ENCODE results near the gene ADAM23. TPM values are rescaled to one million over a fixed set of nuclear protein-coding genes. Genes with fewer than 3 reads are reported as not detected.
"Not testable (repeated sequence)": the region's sequence is repeated elsewhere in the genome, so short reads cannot be mapped to it uniquely, and the experiment has no call there.

ADAM23 gene
- total and polyA plus RNA-seq, 2 experiments from 2014 or later = 11.8 to 15.9 TPM

DNA sequence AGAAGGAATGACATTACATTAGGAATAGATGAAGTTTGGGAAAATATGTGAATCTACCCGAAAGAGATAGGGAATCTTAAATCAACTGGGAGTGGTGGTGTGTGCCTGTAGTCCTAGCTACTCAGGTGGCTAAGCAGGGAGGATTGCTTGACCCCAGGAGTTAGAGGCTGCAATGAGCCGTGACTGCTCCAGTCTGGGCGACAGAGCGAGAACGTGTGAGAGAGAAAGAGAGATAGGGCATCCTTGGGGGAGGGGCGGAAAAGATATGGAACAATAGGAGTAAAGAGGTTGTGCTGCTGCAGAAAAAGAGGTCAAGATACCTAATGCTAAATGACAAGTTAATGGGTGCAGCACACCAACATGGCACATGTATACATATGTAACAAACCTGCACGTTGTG, 47.1 kb upstream of the ADAM23 start (continued):
- TF ChIP-seq, protein P1, sequence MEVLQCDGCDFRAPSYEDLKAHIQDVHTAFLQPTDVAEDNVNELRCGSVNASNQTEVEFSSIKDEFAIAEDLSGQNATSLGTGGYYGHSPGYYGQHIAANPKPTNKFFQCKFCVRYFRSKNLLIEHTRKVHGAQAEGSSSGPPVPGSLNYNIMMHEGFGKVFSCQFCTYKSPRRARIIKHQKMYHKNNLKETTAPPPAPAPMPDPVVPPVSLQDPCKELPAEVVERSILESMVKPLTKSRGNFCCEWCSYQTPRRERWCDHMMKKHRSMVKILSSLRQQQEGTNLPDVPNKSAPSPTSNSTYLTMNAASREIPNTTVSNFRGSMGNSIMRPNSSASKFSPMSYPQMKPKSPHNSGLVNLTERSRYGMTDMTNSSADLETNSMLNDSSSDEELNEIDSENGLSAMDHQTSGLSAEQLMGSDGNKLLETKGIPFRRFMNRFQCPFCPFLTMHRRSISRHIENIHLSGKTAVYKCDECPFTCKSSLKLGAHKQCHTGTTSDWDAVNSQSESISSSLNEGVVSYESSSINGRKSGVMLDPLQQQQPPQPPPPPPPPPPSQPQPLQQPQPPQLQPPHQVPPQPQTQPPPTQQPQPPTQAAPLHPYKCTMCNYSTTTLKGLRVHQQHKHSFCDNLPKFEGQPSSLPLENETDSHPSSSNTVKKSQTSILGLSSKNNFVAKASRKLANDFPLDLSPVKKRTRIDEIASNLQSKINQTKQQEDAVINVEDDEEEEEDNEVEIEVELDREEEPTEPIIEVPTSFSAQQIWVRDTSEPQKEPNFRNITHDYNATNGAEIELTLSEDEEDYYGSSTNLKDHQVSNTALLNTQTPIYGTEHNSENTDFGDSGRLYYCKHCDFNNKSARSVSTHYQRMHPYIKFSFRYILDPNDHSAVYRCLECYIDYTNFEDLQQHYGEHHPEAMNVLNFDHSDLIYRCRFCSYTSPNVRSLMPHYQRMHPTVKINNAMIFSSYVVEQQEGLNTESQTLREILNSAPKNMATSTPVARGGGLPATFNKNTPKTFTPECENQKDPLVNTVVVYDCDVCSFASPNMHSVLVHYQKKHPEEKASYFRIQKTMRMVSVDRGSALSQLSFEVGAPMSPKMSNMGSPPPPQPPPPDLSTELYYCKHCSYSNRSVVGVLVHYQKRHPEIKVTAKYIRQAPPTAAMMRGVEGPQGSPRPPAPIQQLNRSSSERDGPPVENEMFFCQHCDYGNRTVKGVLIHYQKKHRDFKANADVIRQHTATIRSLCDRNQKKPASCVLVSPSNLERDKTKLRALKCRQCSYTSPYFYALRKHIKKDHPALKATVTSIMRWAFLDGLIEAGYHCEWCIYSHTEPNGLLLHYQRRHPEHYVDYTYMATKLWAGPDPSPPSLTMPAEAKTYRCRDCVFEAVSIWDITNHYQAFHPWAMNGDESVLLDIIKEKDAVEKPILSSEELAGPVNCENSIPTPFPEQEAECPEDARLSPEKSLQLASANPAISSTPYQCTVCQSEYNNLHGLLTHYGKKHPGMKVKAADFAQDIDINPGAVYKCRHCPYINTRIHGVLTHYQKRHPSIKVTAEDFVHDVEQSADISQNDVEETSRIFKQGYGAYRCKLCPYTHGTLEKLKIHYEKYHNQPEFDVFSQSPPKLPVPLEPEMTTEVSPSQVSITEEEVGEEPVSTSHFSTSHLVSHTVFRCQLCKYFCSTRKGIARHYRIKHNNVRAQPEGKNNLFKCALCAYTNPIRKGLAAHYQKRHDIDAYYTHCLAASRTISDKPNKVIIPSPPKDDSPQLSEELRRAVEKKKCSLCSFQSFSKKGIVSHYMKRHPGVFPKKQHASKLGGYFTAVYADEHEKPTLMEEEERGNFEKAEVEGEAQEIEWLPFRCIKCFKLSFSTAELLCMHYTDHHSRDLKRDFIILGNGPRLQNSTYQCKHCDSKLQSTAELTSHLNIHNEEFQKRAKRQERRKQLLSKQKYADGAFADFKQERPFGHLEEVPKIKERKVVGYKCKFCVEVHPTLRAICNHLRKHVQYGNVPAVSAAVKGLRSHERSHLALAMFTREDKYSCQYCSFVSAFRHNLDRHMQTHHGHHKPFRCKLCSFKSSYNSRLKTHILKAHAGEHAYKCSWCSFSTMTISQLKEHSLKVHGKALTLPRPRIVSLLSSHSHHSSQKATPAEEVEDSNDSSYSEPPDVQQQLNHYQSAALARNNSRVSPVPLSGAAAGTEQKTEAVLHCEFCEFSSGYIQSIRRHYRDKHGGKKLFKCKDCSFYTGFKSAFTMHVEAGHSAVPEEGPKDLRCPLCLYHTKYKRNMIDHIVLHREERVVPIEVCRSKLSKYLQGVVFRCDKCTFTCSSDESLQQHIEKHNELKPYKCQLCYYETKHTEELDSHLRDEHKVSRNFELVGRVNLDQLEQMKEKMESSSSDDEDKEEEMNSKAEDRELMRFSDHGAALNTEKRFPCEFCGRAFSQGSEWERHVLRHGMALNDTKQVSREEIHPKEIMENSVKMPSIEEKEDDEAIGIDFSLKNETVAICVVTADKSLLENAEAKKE (CRISPR knock-in tag; IDR thresholded peaks at IDR 0.05) = no peak
- TF ChIP-seq ZNF114 (CRISPR knock-in tag; IDR thresholded peaks at IDR 0.05) (no peak), POLR2AphosphoS5 (IDR thresholded peaks at IDR 0.05; ENCODE audit: low read depth) (no peak), NANOG (IDR thresholded peaks at IDR 0.05; ENCODE audit: borderline replicate concordance) (no peak), EZH2phosphoT487 (IDR thresholded peaks at IDR 0.05; ENCODE audit: unreplicated experiment) (no peak), JUNB (IDR thresholded peaks at IDR 0.05; ENCODE audit: unreplicated experiment) (no peak), CREB1 (CRISPR knock-in tag; IDR thresholded peaks at IDR 0.05; ENCODE audit: low read depth) (no peak), STAT1 (IDR thresholded peaks at IDR 0.05; ENCODE audit: unreplicated experiment) (no peak)
- TF ChIP-seq, protein P2, sequence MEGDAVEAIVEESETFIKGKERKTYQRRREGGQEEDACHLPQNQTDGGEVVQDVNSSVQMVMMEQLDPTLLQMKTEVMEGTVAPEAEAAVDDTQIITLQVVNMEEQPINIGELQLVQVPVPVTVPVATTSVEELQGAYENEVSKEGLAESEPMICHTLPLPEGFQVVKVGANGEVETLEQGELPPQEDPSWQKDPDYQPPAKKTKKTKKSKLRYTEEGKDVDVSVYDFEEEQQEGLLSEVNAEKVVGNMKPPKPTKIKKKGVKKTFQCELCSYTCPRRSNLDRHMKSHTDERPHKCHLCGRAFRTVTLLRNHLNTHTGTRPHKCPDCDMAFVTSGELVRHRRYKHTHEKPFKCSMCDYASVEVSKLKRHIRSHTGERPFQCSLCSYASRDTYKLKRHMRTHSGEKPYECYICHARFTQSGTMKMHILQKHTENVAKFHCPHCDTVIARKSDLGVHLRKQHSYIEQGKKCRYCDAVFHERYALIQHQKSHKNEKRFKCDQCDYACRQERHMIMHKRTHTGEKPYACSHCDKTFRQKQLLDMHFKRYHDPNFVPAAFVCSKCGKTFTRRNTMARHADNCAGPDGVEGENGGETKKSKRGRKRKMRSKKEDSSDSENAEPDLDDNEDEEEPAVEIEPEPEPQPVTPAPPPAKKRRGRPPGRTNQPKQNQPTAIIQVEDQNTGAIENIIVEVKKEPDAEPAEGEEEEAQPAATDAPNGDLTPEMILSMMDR (conservative IDR thresholded peaks at IDR 0.05; ENCODE audit: low read depth in 2 of 2) = no peak
- TF ChIP-seq, protein P3, sequence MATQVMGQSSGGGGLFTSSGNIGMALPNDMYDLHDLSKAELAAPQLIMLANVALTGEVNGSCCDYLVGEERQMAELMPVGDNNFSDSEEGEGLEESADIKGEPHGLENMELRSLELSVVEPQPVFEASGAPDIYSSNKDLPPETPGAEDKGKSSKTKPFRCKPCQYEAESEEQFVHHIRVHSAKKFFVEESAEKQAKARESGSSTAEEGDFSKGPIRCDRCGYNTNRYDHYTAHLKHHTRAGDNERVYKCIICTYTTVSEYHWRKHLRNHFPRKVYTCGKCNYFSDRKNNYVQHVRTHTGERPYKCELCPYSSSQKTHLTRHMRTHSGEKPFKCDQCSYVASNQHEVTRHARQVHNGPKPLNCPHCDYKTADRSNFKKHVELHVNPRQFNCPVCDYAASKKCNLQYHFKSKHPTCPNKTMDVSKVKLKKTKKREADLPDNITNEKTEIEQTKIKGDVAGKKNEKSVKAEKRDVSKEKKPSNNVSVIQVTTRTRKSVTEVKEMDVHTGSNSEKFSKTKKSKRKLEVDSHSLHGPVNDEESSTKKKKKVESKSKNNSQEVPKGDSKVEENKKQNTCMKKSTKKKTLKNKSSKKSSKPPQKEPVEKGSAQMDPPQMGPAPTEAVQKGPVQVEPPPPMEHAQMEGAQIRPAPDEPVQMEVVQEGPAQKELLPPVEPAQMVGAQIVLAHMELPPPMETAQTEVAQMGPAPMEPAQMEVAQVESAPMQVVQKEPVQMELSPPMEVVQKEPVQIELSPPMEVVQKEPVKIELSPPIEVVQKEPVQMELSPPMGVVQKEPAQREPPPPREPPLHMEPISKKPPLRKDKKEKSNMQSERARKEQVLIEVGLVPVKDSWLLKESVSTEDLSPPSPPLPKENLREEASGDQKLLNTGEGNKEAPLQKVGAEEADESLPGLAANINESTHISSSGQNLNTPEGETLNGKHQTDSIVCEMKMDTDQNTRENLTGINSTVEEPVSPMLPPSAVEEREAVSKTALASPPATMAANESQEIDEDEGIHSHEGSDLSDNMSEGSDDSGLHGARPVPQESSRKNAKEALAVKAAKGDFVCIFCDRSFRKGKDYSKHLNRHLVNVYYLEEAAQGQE (IDR thresholded peaks at IDR 0.05; ENCODE audit: unreplicated experiment) = no peak

DNA sequence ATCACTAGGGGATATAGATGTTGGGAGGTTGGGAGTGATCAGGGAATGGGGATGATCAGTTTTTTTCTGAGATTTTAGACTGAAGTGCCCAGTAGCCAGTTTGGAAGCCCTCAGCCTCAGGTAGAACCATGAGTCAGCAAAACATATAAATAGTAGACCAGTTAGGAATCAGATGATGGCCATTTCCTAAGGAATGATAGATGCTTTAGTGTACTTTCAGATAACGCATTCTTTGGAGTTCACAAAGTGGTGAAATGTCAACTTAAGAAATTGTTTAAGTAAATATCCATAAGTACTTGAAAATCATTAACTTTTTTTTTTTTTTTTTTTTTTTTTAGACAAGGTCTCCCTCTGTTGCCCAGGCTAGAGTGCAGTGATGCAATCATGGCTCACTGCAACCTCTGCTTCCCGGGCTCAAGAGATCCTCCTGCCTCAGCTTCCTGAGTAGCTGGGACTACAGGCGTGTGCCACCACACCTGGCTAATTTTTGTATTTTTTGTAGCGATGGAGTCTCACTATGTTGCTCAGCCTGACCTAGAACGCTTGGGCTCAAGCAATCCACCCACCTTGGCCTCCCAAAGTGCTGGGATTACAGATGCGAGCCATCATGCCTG, 40.3 kb upstream of the ADAM23 start:
- H3K4me1 Mint-ChIP-seq; H3K79me2 ChIP-seq (replicated peaks; ENCODE audit: insufficient read depth): not testable (repeated sequence)
- peaks cover 18% of the 10 kb centered on the region for H3K9me3 Mint-ChIP-seq

More for the DNA sequence above, 40.3 kb upstream of the ADAM23 start:
- peak overlapping the region; percentile 49; the same call in 1 of the 2 replicates for H2AFZ ChIP-seq
- not testable (repeated sequence) for H3K27me3 ChIP-seq (ENCODE audit: insufficient read depth); H4K20me1 ChIP-seq (replicated peaks; ENCODE audit: insufficient read depth); H3K4me1 ChIP-seq (ENCODE audit: insufficient read depth); H3K9me2 ChIP-seq (ENCODE audit: insufficient read depth); H3K27me3 Mint-ChIP-seq (ENCODE audit: insufficient read depth, low read depth, poor library complexity); DNase-seq (ENCODE audit: low spot score); H3K36me3 ChIP-seq (ENCODE audit: insufficient read depth); H3K4me3 ChIP-seq; H3F3A ChIP-seq (replicated peaks; ENCODE audit: low read depth); ATAC-seq; H3K27ac Mint-ChIP-seq; H3K4me3 Mint-ChIP-seq; H3K27ac ChIP-seq (ENCODE audit: low read depth); H3K4me2 ChIP-seq
- peaks cover 17% of the 10 kb centered on the region for H3K36me3 Mint-ChIP-seq (ENCODE audit: low read depth)

Measured in GM23338 (cell line).